OCI-M2 (cell line): ENCODE measurements around the gene LDAH.
"Not testable (repeated sequence)": the region's sequence is repeated elsewhere in the genome, so short reads cannot be mapped to it uniquely, and the experiment has no call there.

Experiments
- DNase-seq: peaks from one replicate; lab custom pipeline; 2025; ENCODE audit not compliant: unreplicated experiment; lab: John Stamatoyannopoulos, UW

Gene LDAH

GRCh38 chr2:20822535-20823490 lies at the start of gene LDAH:
Gene LDAH, minus strand, starts transcription at chr2:20823101. Its CDS starts 21,638 bp downstream, at chr2:20801463.
- DNase-seq, result peak; percentile 57

GRCh38 chr2:20868377-20868776 lies 45.5 kb upstream of the LDAH start:
- no peak for DNase-seq

- DNase-seq, result no peak
Observed at GRCh38 chr2:20862850-20863249, 39.9 kb upstream of the LDAH start.

GRCh38 chr2:20855456-20855855 lies 32.6 kb upstream of the LDAH start:
- DNase-seq, result no peak

- no peak for DNase-seq
Observed at GRCh38 chr2:20852670-20853069, 29.8 kb upstream of the LDAH start.

- no peak for DNase-seq
Observed at GRCh38 chr2:20852139-20852538, 29.2 kb upstream of the LDAH start.

- no peak for DNase-seq
Observed at GRCh38 chr2:20844246-20844645, 21.3 kb upstream of the LDAH start.

GRCh38 chr2:20839052-20839451 lies 16.2 kb upstream of the LDAH start:
- no peak for DNase-seq

- DNase-seq, result no peak
Observed at GRCh38 chr2:20838016-20838415, 15.1 kb upstream of the LDAH start.

- no peak for DNase-seq
Observed at GRCh38 chr2:20836521-20836920, 13.6 kb upstream of the LDAH start.

GRCh38 chr2:20834331-20834730 lies 11.4 kb upstream of the LDAH start:
- no peak for DNase-seq

- DNase-seq, result no peak
Observed at GRCh38 chr2:20832606-20833005, 9.7 kb upstream of the LDAH start.

- no peak for DNase-seq
Observed at GRCh38 chr2:20829861-20830260, 7.0 kb upstream of the LDAH start.

GRCh38 chr2:20823917-20824316 lies 1.0 kb upstream of the LDAH start:
- no peak for DNase-seq

- DNase-seq, result no peak
Observed at GRCh38 chr2:20818820-20819219, 4.1 kb downstream of the LDAH start.

GRCh38 chr2:20815216-20815615 lies 7.7 kb downstream of the LDAH start:
- no peak for DNase-seq

- no peak for DNase-seq
Observed at GRCh38 chr2:20812779-20813178, 10.1 kb downstream of the LDAH start.

GRCh38 chr2:20806286-20806685 lies 16.6 kb downstream of the LDAH start:
- no peak for DNase-seq

GRCh38 chr2:20803974-20804373 lies 18.9 kb downstream of the LDAH start:
- DNase-seq, result no peak

- no peak for DNase-seq
Observed at GRCh38 chr2:20803226-20803682, 19.6 kb downstream of the LDAH start.

GRCh38 chr2:20797096-20797495 lies 25.8 kb downstream of the LDAH start:
- DNase-seq, result no peak

- DNase-seq, result no peak
Observed at GRCh38 chr2:20796374-20796791, 26.5 kb downstream of the LDAH start.

GRCh38 chr2:20793944-20794343 lies 29.0 kb downstream of the LDAH start:
- DNase-seq, result not testable (repeated sequence)
